ENCODE data around the gene ZFYVE21.

ZFYVE21 gene

DNA sequence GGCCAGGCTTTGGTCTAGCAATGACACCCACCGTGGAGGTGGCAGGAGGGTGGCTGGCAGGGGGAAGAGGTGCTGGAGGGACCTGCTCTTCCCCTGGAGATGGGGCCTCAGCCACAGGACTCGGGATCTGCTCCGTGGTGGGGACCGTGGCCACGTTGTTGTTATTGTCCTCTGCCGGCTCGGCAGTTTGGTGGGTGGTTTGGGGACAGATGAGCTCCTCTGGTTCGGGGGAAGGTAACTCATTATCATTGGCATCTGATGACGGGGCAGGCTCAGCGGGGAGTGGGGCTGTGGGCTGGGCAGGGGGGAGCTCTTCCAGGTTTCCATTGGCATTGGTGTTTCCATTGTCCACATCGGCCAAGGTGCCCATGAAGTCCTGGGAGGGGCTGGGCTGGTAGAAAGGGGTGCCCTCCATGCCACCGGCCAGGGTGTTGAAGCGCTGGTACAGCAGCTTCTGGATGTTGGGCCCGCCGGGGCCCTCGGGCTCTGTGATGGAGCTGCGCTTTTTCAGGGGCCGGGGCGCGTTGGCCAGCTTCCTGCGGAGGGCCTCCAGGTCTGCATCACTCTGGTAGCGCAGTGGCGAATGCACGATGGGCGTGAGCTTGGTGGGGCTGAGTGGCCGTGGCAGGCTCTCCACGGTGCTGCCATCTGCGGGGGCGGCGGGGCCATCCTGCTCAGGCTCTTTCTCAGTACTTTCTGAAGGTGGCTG is 24.3 kb downstream of the ZFYVE21 start:
- TF ChIP-seq JUND (IDR thresholded peaks at IDR 0.05; ENCODE audit: low read depth): no peak
- DNase-seq (ENCODE audit: low read depth in 1 of 2, low spot score in 1 of 2): no peak
- in situ Hi-C loops (cut with HindIII; ENCODE audit: low pct_unique_long_range_greater_than_20kb, low sequenced_read_pairs): no loop called here

DNA sequence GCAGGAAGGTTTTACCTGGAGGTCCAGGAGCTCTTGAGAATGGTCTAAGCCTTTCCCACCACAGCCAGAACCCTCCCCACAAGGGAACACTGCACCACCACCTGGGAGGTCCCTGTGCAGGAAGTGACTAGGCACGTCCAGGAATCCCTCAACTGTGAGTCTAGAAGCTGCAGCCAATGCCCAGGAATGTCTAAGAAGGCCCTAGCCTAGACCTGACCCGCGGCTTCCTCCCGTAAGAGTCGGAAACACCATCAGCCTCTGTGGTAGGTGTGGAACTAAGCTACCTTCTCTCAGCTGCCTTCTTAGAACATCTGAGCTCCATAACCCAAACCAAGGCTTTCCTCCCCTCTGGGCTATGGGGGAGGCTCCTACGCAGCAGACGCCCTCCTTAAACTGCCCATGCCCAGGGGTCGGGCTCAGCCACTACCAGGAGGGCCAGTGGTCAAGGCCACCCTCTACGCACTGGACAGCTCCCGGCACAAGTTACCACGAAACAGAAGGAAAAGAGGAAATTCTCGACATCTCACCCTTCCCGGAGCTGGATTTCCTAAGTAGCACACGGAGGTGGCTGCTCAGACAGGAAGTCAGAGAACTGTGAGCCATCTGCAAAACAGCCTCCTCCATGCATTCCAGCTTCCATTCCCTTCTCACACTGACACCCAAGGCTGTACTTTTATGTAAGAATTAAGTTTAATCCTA is 25.5 kb downstream of the ZFYVE21 start:
- in situ Hi-C loops (cut with HindIII; ENCODE audit: low pct_unique_long_range_greater_than_20kb, low sequenced_read_pairs): no loop called here
- DNase-seq (ENCODE audit: low read depth in 1 of 2, low spot score in 1 of 2): no peak
- no peak for TF ChIP-seq JUND (IDR thresholded peaks at IDR 0.05; ENCODE audit: low read depth)

DNA sequence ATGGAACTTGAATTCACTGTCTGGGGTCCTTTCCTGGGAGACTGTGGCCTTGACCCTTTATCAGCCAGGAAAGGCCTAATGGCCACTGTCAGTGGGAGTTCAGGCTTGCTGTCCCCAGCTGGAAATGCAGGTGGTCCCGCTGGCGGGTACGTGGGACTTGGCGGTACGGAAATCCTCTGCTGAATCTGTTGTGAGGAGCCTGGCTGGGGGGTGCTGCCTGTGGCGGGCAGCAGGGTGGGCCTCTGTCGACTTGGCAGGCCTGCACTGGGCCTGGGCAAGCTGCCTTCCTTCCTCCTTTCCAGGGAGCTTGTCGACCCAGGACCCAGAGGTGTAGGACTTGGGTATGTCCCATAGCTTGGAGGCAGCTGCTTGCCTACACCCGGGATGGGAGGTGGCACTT is 26.3 kb downstream of the ZFYVE21 start:
- in situ Hi-C loops (cut with HindIII; ENCODE audit: low pct_unique_long_range_greater_than_20kb, low sequenced_read_pairs): no loop called here
- DNase-seq (ENCODE audit: low read depth in 1 of 2, low spot score in 1 of 2): no peak

GRCh38 chr14:103742499-103743255 is 27.1 kb downstream of the ZFYVE21 start:
- TF ChIP-seq JUND (IDR thresholded peaks at IDR 0.05; ENCODE audit: low read depth): no peak
- DNase-seq (ENCODE audit: low read depth in 1 of 2, low spot score in 1 of 2): no peak
- in situ Hi-C loops (cut with HindIII; ENCODE audit: low pct_unique_long_range_greater_than_20kb, low sequenced_read_pairs): no loop called here

More for the DNA sequence above, 26.3 kb downstream of the ZFYVE21 start:
- no peak for TF ChIP-seq JUND (IDR thresholded peaks at IDR 0.05; ENCODE audit: low read depth)

DNA sequence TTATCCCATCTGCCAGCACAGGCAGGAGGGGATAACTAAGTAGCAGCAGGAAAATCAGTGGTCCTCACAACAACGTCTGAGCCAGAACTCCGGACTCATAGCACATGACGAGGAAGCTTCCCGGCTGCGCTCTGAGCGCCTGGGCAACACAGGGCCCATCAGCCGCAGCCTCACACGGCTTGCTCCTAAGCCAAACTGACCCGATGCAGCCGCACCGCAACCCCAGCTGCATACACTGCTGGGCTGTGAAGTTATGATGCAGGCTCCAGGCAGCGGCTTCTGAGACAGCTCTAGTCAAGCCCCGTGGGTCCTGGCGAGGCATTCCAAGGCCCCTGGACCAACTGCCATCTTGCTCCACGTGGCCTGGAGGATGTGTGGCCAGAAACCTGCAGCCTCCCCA is 28.1 kb downstream of the ZFYVE21 start:
- no peak for DNase-seq (ENCODE audit: low read depth in 1 of 2, low spot score in 1 of 2)
- no peak for TF ChIP-seq JUND (IDR thresholded peaks at IDR 0.05; ENCODE audit: low read depth)
- in situ Hi-C loops (cut with HindIII; ENCODE audit: low pct_unique_long_range_greater_than_20kb, low sequenced_read_pairs): no loop called here

- DNase-seq (ENCODE audit: low read depth in 1 of 2, low spot score in 1 of 2): no peak
- in situ Hi-C loops (cut with HindIII; ENCODE audit: low pct_unique_long_range_greater_than_20kb, low sequenced_read_pairs): no loop called here
- no peak for TF ChIP-seq JUND (IDR thresholded peaks at IDR 0.05; ENCODE audit: low read depth)
These were observed 29.2 kb downstream of the ZFYVE21 start for GRCh38 chr14:103744621-103745395.

- DNase-seq (ENCODE audit: low read depth in 1 of 2, low spot score in 1 of 2): no peak
- TF ChIP-seq JUND (IDR thresholded peaks at IDR 0.05; ENCODE audit: low read depth): no peak
- in situ Hi-C loops (cut with HindIII; ENCODE audit: low pct_unique_long_range_greater_than_20kb, low sequenced_read_pairs): no loop called here
These were observed 29.8 kb downstream of the ZFYVE21 start for GRCh38 chr14:103745424-103745823.

DNA sequence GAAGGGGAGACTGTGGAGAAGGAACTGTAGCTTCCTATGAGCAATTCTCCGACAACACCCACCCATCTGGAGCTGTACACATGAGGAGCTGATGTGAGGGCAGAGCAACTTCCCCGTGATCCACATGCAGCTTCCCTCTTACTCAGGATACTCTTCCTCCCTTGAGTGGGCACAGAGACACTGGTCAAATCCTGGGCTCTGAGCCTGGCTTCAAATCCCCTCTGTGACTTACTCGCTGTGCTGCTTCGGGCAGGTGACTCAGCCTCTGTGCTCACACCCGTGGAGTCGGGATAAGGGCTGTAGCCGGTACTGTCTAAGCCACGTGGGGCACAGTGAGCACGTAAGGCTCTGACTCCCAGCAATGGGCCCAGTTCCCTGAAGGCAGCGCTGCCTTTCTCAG is 31.1 kb downstream of the ZFYVE21 start:
- in situ Hi-C loops (cut with HindIII; ENCODE audit: low pct_unique_long_range_greater_than_20kb, low sequenced_read_pairs): no loop called here
- no peak for DNase-seq (ENCODE audit: low read depth in 1 of 2, low spot score in 1 of 2)
- TF ChIP-seq JUND (IDR thresholded peaks at IDR 0.05; ENCODE audit: low read depth): no peak

DNA sequence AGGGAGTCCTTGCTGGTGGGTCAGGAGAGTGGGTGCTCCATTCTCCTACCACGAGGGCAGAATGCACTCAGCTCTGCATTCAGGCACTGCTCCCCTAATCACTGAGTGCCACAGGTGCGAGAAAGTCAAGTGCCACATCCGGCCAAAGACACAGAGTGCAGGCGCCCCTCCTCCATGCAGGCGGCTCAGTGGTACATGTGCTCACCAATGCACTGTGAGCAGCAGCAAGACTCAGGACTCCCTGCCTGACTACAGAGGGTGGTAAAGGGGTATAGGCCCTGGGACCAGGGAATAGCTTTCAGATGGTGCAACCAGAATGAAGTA is 32.9 kb downstream of the ZFYVE21 start:
- in situ Hi-C loops (cut with HindIII; ENCODE audit: low pct_unique_long_range_greater_than_20kb, low sequenced_read_pairs): no loop called here
- TF ChIP-seq JUND (IDR thresholded peaks at IDR 0.05; ENCODE audit: low read depth): no peak
- no peak for DNase-seq (ENCODE audit: low read depth in 1 of 2, low spot score in 1 of 2)

GRCh38 chr14:103749452-103749851 is 33.8 kb downstream of the ZFYVE21 start:
- in situ Hi-C loops (cut with HindIII; ENCODE audit: low pct_unique_long_range_greater_than_20kb, low sequenced_read_pairs): no loop called here
- TF ChIP-seq JUND (IDR thresholded peaks at IDR 0.05; ENCODE audit: low read depth): no peak
- DNase-seq (ENCODE audit: low read depth in 1 of 2, low spot score in 1 of 2): no peak

GRCh38 chr14:103749860-103750259 is 34.2 kb downstream of the ZFYVE21 start:
- DNase-seq (ENCODE audit: low read depth in 1 of 2, low spot score in 1 of 2): no peak
- in situ Hi-C loops (cut with HindIII; ENCODE audit: low pct_unique_long_range_greater_than_20kb, low sequenced_read_pairs): no loop called here
- no peak for TF ChIP-seq JUND (IDR thresholded peaks at IDR 0.05; ENCODE audit: low read depth)

DNA sequence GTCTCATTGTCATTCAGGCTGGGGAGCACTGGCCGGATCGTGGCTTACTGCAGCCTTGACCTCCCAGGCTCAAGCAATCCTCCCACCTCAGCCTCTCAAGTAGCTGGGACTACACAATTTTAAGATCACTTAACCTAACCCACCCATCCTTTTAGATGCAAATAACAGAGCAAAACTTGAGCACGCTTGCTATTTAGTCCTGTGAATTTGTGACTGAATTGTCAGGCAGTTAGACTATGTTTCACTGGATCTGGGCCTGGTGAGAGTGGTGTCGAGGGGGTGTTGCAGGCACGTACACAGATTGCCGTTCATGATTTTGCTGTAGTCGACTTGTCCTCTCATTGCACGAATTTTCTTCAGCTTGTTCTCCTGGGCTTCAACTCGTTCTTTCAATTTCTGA is 38.2 kb downstream of the ZFYVE21 start:
- in situ Hi-C loops (cut with HindIII; ENCODE audit: low pct_unique_long_range_greater_than_20kb, low sequenced_read_pairs): no loop called here
- no peak for DNase-seq (ENCODE audit: low read depth in 1 of 2, low spot score in 1 of 2)
- TF ChIP-seq JUND (IDR thresholded peaks at IDR 0.05; ENCODE audit: low read depth): no peak
